NT2/D1 (cell line): ENCODE results near the gene LTF.

Source experiments
- DNase-seq: peaks from one replicate; pipeline ENCODE4 v3.0.0-alpha.2; 2011; ENCODE audit warnings: low read depth, low spot score
- H3K27me3 ChIP-seq: 2 replicates; pipeline ENCODE4 v1.6.0; 2011; ENCODE audit warnings: mild to moderate bottlenecking; ENCODE audit not compliant: insufficient read length, insufficient read depth
- H3K36me3 ChIP-seq: 2 replicates; pipeline ENCODE4 v1.6.1; 2011; ENCODE audit warnings: mild to moderate bottlenecking, low read length, mixed read lengths; ENCODE audit not compliant: insufficient read depth, insufficient read length
- H3K4me1 ChIP-seq: 2 replicates; pipeline ENCODE4 v1.5.1; 2011; ENCODE audit not compliant: insufficient read depth, insufficient read length
- H3K4me3 ChIP-seq: 2 replicates; pipeline ENCODE4 v1.5.1; 2011; ENCODE audit warnings: low read depth; ENCODE audit not compliant: insufficient read length
- H3K9ac ChIP-seq: 2 replicates; pipeline ENCODE4 v1.6.0; 2011; ENCODE audit warnings: low read depth; ENCODE audit not compliant: insufficient read length
- H3K9me3 ChIP-seq: 2 replicates; pipeline ENCODE4 v1.5.1; 2011; ENCODE audit warnings: mild to moderate bottlenecking, low read length; ENCODE audit not compliant: insufficient read depth
- SUZ12 ChIP-seq: IDR thresholded peaks from 2 replicates; pipeline ENCODE4 v1.6.1; 2011; ENCODE audit not compliant: insufficient read length, insufficient read depth; ENCODE audit errors: extremely low read depth
- YY1 ChIP-seq: IDR thresholded peaks from 2 replicates; pipeline ENCODE4 v1.6.1; 2011; ENCODE audit not compliant: insufficient read length, insufficient read depth
- ZNF274 ChIP-seq: IDR thresholded peaks from 2 replicates; pipeline ENCODE4 v1.6.1; 2011; ENCODE audit warnings: mild to moderate bottlenecking, low read depth, low read length

LTF gene

GRCh38 chr3:46464326-46465195 is at the start of gene LTF:
Gene LTF, minus strand, starts transcription at chr3:46464905. Its CDS starts 38 bp downstream, at chr3:46464867.
- H3K9me3 ChIP-seq, result peaks cover 8% of the 10 kb centered on the region; the same call in 1 of the 2 replicates
- no peak for TF ChIP-seq ZNF274
- TF ChIP-seq YY1, result no peak
- TF ChIP-seq SUZ12, result no peak
- no peaks in the 10 kb centered on the region for H3K36me3 ChIP-seq
- H3K4me1 ChIP-seq, result peaks cover 5% of the 10 kb centered on the region
- no peak within 1 kb of the TSS for H3K4me3 ChIP-seq
- H3K27me3 ChIP-seq, result no peaks in the 10 kb centered on the region
- DNase-seq, result no peak
- no peak within 1 kb of the TSS for H3K9ac ChIP-seq

GRCh38 chr3:46512191-46512749 is 47.6 kb upstream of the LTF start:
- TF ChIP-seq YY1 (no peak), ZNF274 (no peak), SUZ12 (no peak)
- H3K36me3 ChIP-seq, result no peaks in the 10 kb centered on the region
- H3K9me3 ChIP-seq, result no peaks in the 10 kb centered on the region
- no peaks in the 10 kb centered on the region for H3K4me1 ChIP-seq
- no peak overlapping the region for H3K9ac ChIP-seq
- H3K27me3 ChIP-seq, result no peaks in the 10 kb centered on the region
- no peak overlapping the region for H3K4me3 ChIP-seq
- DNase-seq, result no peak

GRCh38 chr3:46509661-46510187 is 45.0 kb upstream of the LTF start:
- no peak overlapping the region for H3K4me3 ChIP-seq
- H3K36me3 ChIP-seq, result no peaks in the 10 kb centered on the region
- peaks cover 8% of the 10 kb centered on the region for H3K4me1 ChIP-seq
- no peaks in the 10 kb centered on the region for H3K27me3 ChIP-seq
- no peak for DNase-seq
- H3K9ac ChIP-seq, result no peak overlapping the region
- no peaks in the 10 kb centered on the region for H3K9me3 ChIP-seq
- TF ChIP-seq ZNF274 (no peak), SUZ12 (no peak), YY1 (no peak)

GRCh38 chr3:46508850-46509591 is 44.3 kb upstream of the LTF start:
- H3K4me1 ChIP-seq, result peaks cover 8% of the 10 kb centered on the region
- no peaks in the 10 kb centered on the region for H3K36me3 ChIP-seq
- no peaks in the 10 kb centered on the region for H3K27me3 ChIP-seq
- no peaks in the 10 kb centered on the region for H3K9me3 ChIP-seq
- H3K9ac ChIP-seq, result no peak overlapping the region
- DNase-seq, result no peak
- H3K4me3 ChIP-seq, result no peak overlapping the region
- TF ChIP-seq YY1 (no peak), ZNF274 (no peak), SUZ12 (no peak)

- no peaks in the 10 kb centered on the region for H3K9me3 ChIP-seq
- no peaks in the 10 kb centered on the region for H3K36me3 ChIP-seq
- peaks cover 8% of the 10 kb centered on the region for H3K4me1 ChIP-seq
- no peaks in the 10 kb centered on the region for H3K27me3 ChIP-seq
- no peak overlapping the region for H3K9ac ChIP-seq
- no peak overlapping the region for H3K4me3 ChIP-seq
- TF ChIP-seq YY1 (no peak), ZNF274 (no peak), SUZ12 (no peak)
- DNase-seq, result no peak
Observed at GRCh38 chr3:46506526-46506925, 41.8 kb upstream of the LTF start.

GRCh38 chr3:46505953-46506352 is 41.2 kb upstream of the LTF start:
- TF ChIP-seq SUZ12 (no peak), YY1 (no peak)
- peaks cover 8% of the 10 kb centered on the region for H3K4me1 ChIP-seq
- H3K36me3 ChIP-seq, result no peaks in the 10 kb centered on the region
- no peak for DNase-seq
- no peaks in the 10 kb centered on the region for H3K27me3 ChIP-seq
- no peak overlapping the region for H3K4me3 ChIP-seq
- no peaks in the 10 kb centered on the region for H3K9me3 ChIP-seq
- no peak overlapping the region for H3K9ac ChIP-seq

- Histone ChIP-seq H3K9me3 (no peaks in the 10 kb centered on the region), H3K27me3 (no peaks in the 10 kb centered on the region), H3K4me3 (no peak overlapping the region), H3K4me1 (peaks cover 10% of the 10 kb centered on the region), H3K36me3 (no peaks in the 10 kb centered on the region), H3K9ac (no peak overlapping the region)
- no peak for DNase-seq
- no peak for TF ChIP-seq ZNF274
Observed at GRCh38 chr3:46504789-46505188, 40.1 kb upstream of the LTF start.
